CD4-positive, alpha-beta T cell treated with Interleukin-6 at 100 ng/mL for 8 hours (primary cell): ENCODE data around the gene DAP3.

Experiments
- DNase-seq: peaks from one replicate; pipeline ENCODE4 v3.0.0-alpha.2; 2020; ENCODE audit warnings: mixed read lengths, low spot score

The DAP3 gene

GRCh38 chr1:155776414-155776813, 87.5 kb downstream of the DAP3 start:
- DNase-seq = no peak

GRCh38 chr1:155777582-155777981, 88.7 kb downstream of the DAP3 start:
- DNase-seq = no peak
